HepG2 (cell line): ENCODE measurements around the gene HYAL1. TPM values are rescaled to one million over a fixed set of nuclear protein-coding genes. Genes with fewer than 3 reads are reported as not detected.
A peak's percentile ranks its signal among the peaks of the same experiment; 100 is the strongest.

Source experiments
- ELF3 ChIP-seq: IDR thresholded peaks from 2 replicates; pipeline ENCODE4 v1.6.1; 2016; ENCODE audit warnings: missing genetic modification reagents, missing compliant biosample characterization
- HMGXB3 ChIP-seq: sonication (generic); formaldehyde crosslinking; IDR thresholded peaks from 2 replicates; pipeline ENCODE4 v1.4.0; 2020; ENCODE audit warnings: missing genetic modification reagents, borderline replicate concordance
- KLF9 ChIP-seq: IDR thresholded peaks from 2 replicates; pipeline ENCODE4 v1.6.1; 2016; ENCODE audit warnings: low read depth
- MBD4 ChIP-seq: IDR thresholded peaks from 2 replicates; pipeline ENCODE4 v1.6.1; 2012; ENCODE audit warnings: low read length, inconsistent platforms, borderline replicate concordance
- MTERF4 ChIP-seq: sonication (generic); formaldehyde crosslinking; IDR thresholded peaks from 2 replicates; pipeline ENCODE4 v1.8.0; 2023; ENCODE audit warnings: mild to moderate bottlenecking, missing genetic modification reagents
- MXI1 ChIP-seq: IDR thresholded peaks from 3 replicates; pipeline ENCODE4 v1.6.1; 2012; ENCODE audit warnings: low read depth, low read length, inconsistent platforms, borderline replicate concordance
- NFYB ChIP-seq: sonication (generic); formaldehyde crosslinking; IDR thresholded peaks from 2 replicates; pipeline ENCODE4 v1.4.0; 2020; ENCODE audit warnings: missing genetic modification reagents
- TBP ChIP-seq: sonication (generic); formaldehyde crosslinking; IDR thresholded peaks from 2 replicates; pipeline ENCODE4 v1.5.0; 2020; ENCODE audit warnings: missing genetic modification reagents
- ZMAT3 ChIP-seq: sonication (generic); formaldehyde crosslinking; conservative IDR thresholded peaks from 2 replicates; pipeline ENCODE4 v1.7.0; 2021; ENCODE audit warnings: missing genetic modification reagents
- ZNF317 ChIP-seq: sonication (generic); formaldehyde crosslinking; IDR thresholded peaks from 2 replicates; pipeline ENCODE4 v1.5.0; 2020; ENCODE audit warnings: mild to moderate bottlenecking, missing genetic modification reagents
- ZNF431 ChIP-seq: sonication (generic); formaldehyde crosslinking; IDR thresholded peaks from 2 replicates; pipeline ENCODE4 v1.9.0; 2022; ENCODE audit warnings: missing genetic modification reagents, low read depth, mild to moderate bottlenecking, borderline replicate concordance
- ZNF501 ChIP-seq: sonication (generic); formaldehyde crosslinking; IDR thresholded peaks from 2 replicates; pipeline ENCODE4 v1.5.1; 2020; ENCODE audit warnings: mild to moderate bottlenecking, moderate library complexity, missing genetic modification reagents
- ZNF512B ChIP-seq: sonication (generic); formaldehyde crosslinking; IDR thresholded peaks from 2 replicates; pipeline ENCODE4 v1.5.1; 2020; ENCODE audit warnings: missing genetic modification reagents, mild to moderate bottlenecking, borderline replicate concordance
- ZNF639 ChIP-seq: conservative IDR thresholded peaks from 2 replicates; pipeline ENCODE4 v1.6.1; 2018; ENCODE audit warnings: missing genetic modification reagents
- ZNF720 ChIP-seq: sonication (generic); formaldehyde crosslinking; IDR thresholded peaks from 2 replicates; pipeline ENCODE4 v1.4.0; 2020; ENCODE audit warnings: missing genetic modification reagents
- ZNF776 ChIP-seq: sonication (generic); formaldehyde crosslinking; IDR thresholded peaks from 2 replicates; pipeline ENCODE4 v1.4.0; 2020; ENCODE audit warnings: mild to moderate bottlenecking, missing genetic modification reagents
- ZNF883 ChIP-seq: sonication (generic); formaldehyde crosslinking; IDR thresholded peaks from 2 replicates; pipeline ENCODE4 v1.5.1; 2020; ENCODE audit warnings: mild to moderate bottlenecking, missing genetic modification reagents; ENCODE audit errors: not compliant biosample characterization
- polyA plus RNA-seq, 8 experiments: library from polyadenylated mRNA; depleted of rRNA in 3 of 8; stranded (reverse) in 7 of 8; unstranded in 1 of 8; fragments of >200 nt; fragmentation: Illumina TruSeq in 4 of 8; extraction: Trizol in 4 of 8; gene quantifications; 2 replicates each; pipeline versions ENCODE4 v1.2.1 to v1.2.3, GENCODE V29; 2011 to 2016; ENCODE audit warnings: low read depth in 4 of 8, missing spikeins in 1 of 8, mixed read lengths in 1 of 8; ENCODE audit not compliant: insufficient read depth in 1 of 8
- total RNA-seq, 5 experiments: library from RNA; depleted of rRNA; stranded (reverse); fragments of >200 nt; fragmentation: Illumina TruSeq; extraction: Trizol; gene quantifications; 2 replicates each; pipeline ENCODE4 v1.2.3, GENCODE V29; 2016; ENCODE audit warnings: low read depth in 1 of 5

Gene HYAL1
- total and polyA plus RNA-seq, 2 of the 13 experiments (the other 11 are each of a cell fraction or from before 2014, with no cell fraction given) = 76.5 to 193 TPM

GRCh38 chr3:50272911-50273688, 30.3 kb downstream of the HYAL1 start (continued):
- TF ChIP-seq HMGXB3 (CRISPR knock-in tag) = no peak
- TF ChIP-seq TBP (CRISPR knock-in tag) = no peak
- TF ChIP-seq ZNF431 (CRISPR knock-in tag) = no peak
- TF ChIP-seq KLF9 (CRISPR knock-in tag) = no peak
- peak; percentile 28; the same call in 1 of the 2 replicates for TF ChIP-seq ZNF776
- TF ChIP-seq ZNF639 = no peak
- TF ChIP-seq ELF3 (CRISPR knock-in tag) = peak; percentile 43; the same call in 1 of the 2 replicates
- TF ChIP-seq MTERF4 (CRISPR knock-in tag) = 0 out of 2 replicates have a peak, but pooled peaks have one; percentile 42
- TF ChIP-seq MXI1 = peak; percentile 72; the same call in 1 of the 3 replicates
- no peak for TF ChIP-seq MBD4
- TF ChIP-seq ZMAT3 = no peak
- TF ChIP-seq ZNF883 = peak; percentile 28
- peak; percentile 74; the same call in 1 of the 2 replicates for TF ChIP-seq ZNF317
- TF ChIP-seq NFYB = no peak
- TF ChIP-seq ZNF720 (CRISPR knock-in tag) = no peak
- 0 out of 2 replicates have a peak, but pooled peaks have one; percentile 30 for TF ChIP-seq ZNF501
- TF ChIP-seq ZNF512B (CRISPR knock-in tag) = no peak
